Suppressor macrophage (primary cell): ENCODE data around the gene MYZAP.
A peak's percentile ranks its signal among the peaks of the same experiment; 100 is the strongest.

Experiments
- DNase-seq, 4 experiments: peaks; one replicate each; pipeline ENCODE4 v3.0.0-alpha.2; 2020 to 2022

The MYZAP gene

GRCh38 chr15:57662802-57663201, 71.1 kb downstream of the MYZAP start:
- DNase-seq, result no peak

GRCh38 chr15:57663262-57663661, 71.6 kb downstream of the MYZAP start:
- no peak for DNase-seq

- DNase-seq, result no peak
Measured at GRCh38 chr15:57665194-57665593, 73.5 kb downstream of the MYZAP start.

GRCh38 chr15:57665939-57666338, 74.2 kb downstream of the MYZAP start:
- DNase-seq, result no peak

- DNase-seq, result no peak
Measured at GRCh38 chr15:57667171-57667849, 75.6 kb downstream of the MYZAP start.

- DNase-seq, result no peak
Measured at GRCh38 chr15:57668016-57668415, 76.3 kb downstream of the MYZAP start.

- DNase-seq, result no peak
Measured at GRCh38 chr15:57671636-57672035, 79.9 kb downstream of the MYZAP start.

- no peak for DNase-seq
Measured at GRCh38 chr15:57675481-57676181, 83.9 kb downstream of the MYZAP start.

GRCh38 chr15:57676585-57676984, 84.9 kb downstream of the MYZAP start:
- no peak for DNase-seq

GRCh38 chr15:57677204-57677603, 85.5 kb downstream of the MYZAP start:
- DNase-seq, result no peak

- no peak for DNase-seq
Measured at GRCh38 chr15:57680021-57680420, 88.3 kb downstream of the MYZAP start.

GRCh38 chr15:57681011-57681410, 89.3 kb downstream of the MYZAP start:
- no peak for DNase-seq

- no peak for DNase-seq
Measured at GRCh38 chr15:57683481-57683880, 91.8 kb downstream of the MYZAP start.

GRCh38 chr15:57684491-57685151, 92.9 kb downstream of the MYZAP start:
- no peak for DNase-seq

- DNase-seq, result no peak
Measured at GRCh38 chr15:57685306-57686095, 93.8 kb downstream of the MYZAP start.

- DNase-seq, result peak; percentile 14 to 50 (median 24)
Measured at GRCh38 chr15:57686657-57687056, 95.0 kb downstream of the MYZAP start.

- DNase-seq, result no peak
Measured at GRCh38 chr15:57690341-57690966, 98.8 kb downstream of the MYZAP start.

GRCh38 chr15:57691082-57691481, 99.4 kb downstream of the MYZAP start:
- DNase-seq, result no peak

- no peak for DNase-seq
Measured at GRCh38 chr15:57692709-57693108, 101.0 kb downstream of the MYZAP start.

- DNase-seq, result no peak
Measured at GRCh38 chr15:57694279-57694678, 102.6 kb downstream of the MYZAP start.

GRCh38 chr15:57696146-57696545, 104.4 kb downstream of the MYZAP start:
- DNase-seq, result no peak

- no peak for DNase-seq
Measured at GRCh38 chr15:57697588-57697987, 105.9 kb downstream of the MYZAP start.

GRCh38 chr15:57698243-57698642, 106.5 kb downstream of the MYZAP start:
- DNase-seq, result no peak
